A549 (cell line): ENCODE measurements around the gene MYH1. TPM values are rescaled to one million over a fixed set of nuclear protein-coding genes. Genes with fewer than 3 reads are reported as not detected.
A peak's percentile ranks its signal among the peaks of the same experiment; 100 is the strongest.

Experiments
- ATAC-seq, 2 experiments: fragments of 200-7000 bp in 1 of 2; fragments of >200 bp in 1 of 2; cut with Nextera tagmentation in 1 of 2; cut with Tn5 transposase in 1 of 2; 3 replicates each; pipeline versions ENCODE4 v1.8.0 to v1.9.1; 2018 to 2020; ENCODE audit warnings: mild to moderate bottlenecking in 1 of 2, moderate library complexity in 1 of 2
- CTCF ChIA-PET: fragments of 300-600 bp; sonication (Branson Sonifier 250); formaldehyde crosslinking; extraction: SDS; loops from one replicate; lab custom pipeline; 2021; ENCODE audit warnings: antibody characterized with exemption, inconsistent platforms; lab: Yijun Ruan, JAX
- POLR2A ChIA-PET: fragments of 350-600 bp; formaldehyde crosslinking; extraction: SDS; loops from one replicate; lab custom pipeline; 2021; ENCODE audit warnings: antibody characterized with exemption, inconsistent platforms; lab: Yijun Ruan, JAX
- DNase-seq, 2 experiments: peaks; one replicate each; pipeline versions ENCODE4 v3.0.0 to v3.0.0-alpha.2; 2011 to 2016; ENCODE audit warnings: low read depth in 1 of 2, low spot score in 1 of 2
- FAIRE-seq: peaks from 2 replicates; lab custom pipeline; 2011; peaks lifted over from hg19 to GRCh38; lab: Jason Lieb, UNC
- H3K27ac ChIP-seq, 2 experiments: fragments of >200 bp; sonication (Bioruptor Twin); formaldehyde crosslinking; 3 replicates each; pipeline ENCODE4 v1.5.1; 2016 to 2017
- H3K4me1 ChIP-seq: fragments of >200 bp; sonication (Bioruptor Twin); formaldehyde crosslinking; 3 replicates; pipeline ENCODE4 v1.6.1; 2016
- H3K4me2 ChIP-seq: fragments of >200 bp; sonication (Bioruptor Twin); formaldehyde crosslinking; 3 replicates; pipeline ENCODE4 v1.6.1; 2016
- H3K4me3 ChIP-seq: fragments of >200 bp; sonication (Bioruptor Twin); formaldehyde crosslinking; 3 replicates; pipeline ENCODE4 v1.5.1; 2016
- H3K9me3 ChIP-seq: fragments of >200 bp; sonication (Bioruptor Twin); formaldehyde crosslinking; 3 replicates; pipeline ENCODE4 v1.6.1; 2016
- ATOH8 ChIP-seq: fragments of 250-450 bp; sonication (Bioruptor Pico); IDR thresholded peaks from 2 replicates; pipeline ENCODE4 v1.5.0; 2020; ENCODE audit warnings: low read depth, mild to moderate bottlenecking, moderate library complexity
- BHLHE40 ChIP-seq: IDR thresholded peaks from 2 replicates; pipeline ENCODE4 v1.6.1; 2012; ENCODE audit warnings: low read depth, low read length, inconsistent platforms
- CBX2 ChIP-seq: fragments of 200-600 bp; sonication (generic); IDR thresholded peaks from 2 replicates; pipeline ENCODE4 v1.6.1; 2016; ENCODE audit warnings: low read depth, mild to moderate bottlenecking, borderline replicate concordance
- CBX8 ChIP-seq: fragments of 200-600 bp; sonication (generic); IDR thresholded peaks from 2 replicates; pipeline ENCODE4 v1.6.1; 2016
- CEBPB ChIP-seq, 2 experiments: fragments of >200 bp in 1 of 2; sonication (Bioruptor Twin) in 1 of 2; formaldehyde crosslinking in 1 of 2; IDR thresholded peaks; 2 replicates each; pipeline ENCODE4 v1.6.1; 2012 to 2016
- CHD2 ChIP-seq: fragments of 150-350 bp; IDR thresholded peaks from 2 replicates; pipeline ENCODE4 v1.6.1; 2014; ENCODE audit warnings: low read length; ENCODE audit not compliant: partially characterized antibody
- E2F6 ChIP-seq: IDR thresholded peaks from 2 replicates; pipeline ENCODE4 v1.6.1; 2012; ENCODE audit warnings: low read depth, borderline replicate concordance
- EHF ChIP-seq: fragments of 250-450 bp; sonication (Bioruptor Pico); IDR thresholded peaks from 2 replicates; pipeline ENCODE4 v1.5.0; 2020; ENCODE audit warnings: mild to moderate bottlenecking
- FOXS1 ChIP-seq: fragments of 250-450 bp; sonication (Bioruptor Pico); IDR thresholded peaks from 2 replicates; pipeline ENCODE4 v1.5.0; 2020; ENCODE audit warnings: mild to moderate bottlenecking, moderate library complexity
- GATA3 ChIP-seq: IDR thresholded peaks from 2 replicates; pipeline ENCODE4 v1.6.1; 2012; ENCODE audit warnings: borderline replicate concordance
- HDAC2 ChIP-seq: fragments of 200-600 bp; sonication (generic); IDR thresholded peaks from 2 replicates; pipeline ENCODE4 v1.6.1; 2016
- HMGXB4 ChIP-seq: fragments of 250-450 bp; sonication (Bioruptor Pico); IDR thresholded peaks from 2 replicates; pipeline ENCODE4 v1.5.0; 2021; ENCODE audit warnings: mild to moderate bottlenecking, moderate library complexity, borderline replicate concordance
- HOXB5 ChIP-seq: fragments of 250-450 bp; sonication (Bioruptor Pico); IDR thresholded peaks from 2 replicates; pipeline ENCODE4 v1.5.0; 2020; ENCODE audit warnings: mild to moderate bottlenecking, moderate library complexity
- JUNB ChIP-seq: fragments of >200 bp; sonication (Bioruptor Twin); formaldehyde crosslinking; IDR thresholded peaks from 2 replicates; pipeline ENCODE4 v1.6.1; 2016
- MAZ ChIP-seq: fragments of 150-350 bp; IDR thresholded peaks from 2 replicates; pipeline ENCODE4 v1.6.1; 2014; ENCODE audit warnings: antibody characterized with exemption, low read depth, low read length, borderline replicate concordance
- POLR2AphosphoS2 ChIP-seq: conservative IDR thresholded peaks from 2 replicates; pipeline ENCODE4 v1.6.1; 2012; ENCODE audit warnings: low read length, improper control_type of control experiment, inconsistent platforms
- RCOR1 ChIP-seq: fragments of 150-350 bp; IDR thresholded peaks from 2 replicates; pipeline ENCODE4 v1.6.1; 2014; ENCODE audit warnings: antibody characterized with exemption, low read length, low read depth
- USF2 ChIP-seq: fragments of 450-650 bp; IDR thresholded peaks from 2 replicates; pipeline ENCODE4 v1.6.1; 2014; ENCODE audit warnings: antibody characterized with exemption
- ZC3H11A ChIP-seq: fragments of 450-650 bp; IDR thresholded peaks from 2 replicates; pipeline ENCODE4 v1.6.1; 2014; ENCODE audit warnings: antibody characterized with exemption, mild to moderate bottlenecking
- WGBS: methylation state at CpG from one replicate; pipeline ENCODE4 v1.1.6; 2017; ENCODE audit errors: missing lambda C conversion rate; 5-methylcytosine and 5-hydroxymethylcytosine counted together
- polyA plus RNA-seq, 4 experiments: library from polyadenylated mRNA; depleted of rRNA in 3 of 4; stranded (reverse); fragments of >200 nt; fragmentation: RNase III in 1 of 4; extraction: RNeasy Plus Mini Kit Qiagen cat#74134 plus additional on column Dnase treatment in 1 of 4; gene quantifications; 2 replicates in 3 of 4; 3 replicates in 1 of 4; pipeline ENCODE4 v1.2.3, GENCODE V29; 2011 to 2017

Gene MYH1
- polyA plus RNA-seq, 2 of the 4 experiments (the other 2 are of a cell fraction), result not detected

- no peaks in the 10 kb centered on the region for H3K4me1 ChIP-seq
- DNase-seq, result no peak
- POLR2A ChIA-PET, result no interaction called here
- no peak overlapping the region for H3K4me3 ChIP-seq
- H3K4me2 ChIP-seq, result no peak overlapping the region
- FAIRE-seq, result no peak
- no peaks in the 10 kb centered on the region for H3K9me3 ChIP-seq
- TF ChIP-seq ZC3H11A, result no peak
- TF ChIP-seq E2F6, result no peak
- no peak for TF ChIP-seq EHF
- TF ChIP-seq HOXB5, result no peak
- TF ChIP-seq JUNB, result no peak
- no peak for TF ChIP-seq GATA3
- no peak for TF ChIP-seq CEBPB (IDR thresholded peaks at IDR 0.05)
- TF ChIP-seq CBX8, result no peak
- no peak for TF ChIP-seq HMGXB4 (CRISPR knock-in tag)
- TF ChIP-seq, all 56 proteins: peak for 0
- ATAC-seq, result no peak
- WGBS, result 0% methylated on average over 3 of the region's 3 CpGs
- CTCF ChIA-PET, result interaction anchor here (1.3 kb wide), 1 partner anchor 9 kb away, joined by 3 read pairs; no protein-coding TSS in a partner anchor
- no peak overlapping the region for H3K27ac ChIP-seq
Observed at GRCh38 chr17:10458701-10459100, 59.6 kb downstream of the MYH1 start.

- POLR2A ChIA-PET, result no interaction called here
- H3K9me3 ChIP-seq, result no peaks in the 10 kb centered on the region
Observed at GRCh38 chr17:10457952-10458351, 60.4 kb downstream of the MYH1 start.

GRCh38 chr17:10447026-10447931 lies 71.1 kb downstream of the MYH1 start:
- FAIRE-seq (no peak), DNase-seq (peak in 1 of 2 experiments; percentile 5), ATAC-seq (no peak)
- CTCF ChIA-PET, result interaction anchor here (1.1 to 1.6 kb wide), 3 partner anchors 12 to 168 kb away, joined by 3 read pairs; no protein-coding TSS in a partner anchor
- H3K4me3 ChIP-seq, result no peak overlapping the region
- no peak overlapping the region for H3K27ac ChIP-seq
- WGBS, result 10% methylated on average over 7 of the region's 7 CpGs
- H3K4me2 ChIP-seq, result no peak overlapping the region
- no peaks in the 10 kb centered on the region for H3K9me3 ChIP-seq
- TF ChIP-seq POLR2AphosphoS2 (no peak), JUNB (no peak), E2F6 (no peak)
- no peaks in the 10 kb centered on the region for H3K4me1 ChIP-seq
- POLR2A ChIA-PET, result no interaction called here

More at GRCh38 chr17:10457952-10458351, 60.4 kb downstream of the MYH1 start:
- TF ChIP-seq HDAC2, result no peak
- TF ChIP-seq MAZ, result no peak
- no peak for TF ChIP-seq BHLHE40
- TF ChIP-seq USF2, result no peak
- TF ChIP-seq CBX2, result no peak
- TF ChIP-seq CHD2, result no peak
- no peak for TF ChIP-seq FOXS1 (CRISPR knock-in tag)
- TF ChIP-seq ATOH8 (CRISPR knock-in tag), result no peak
- TF ChIP-seq JUNB, result no peak
- no peak for TF ChIP-seq RCOR1
- TF ChIP-seq, all 56 proteins: peak for 0
- ATAC-seq (no peak), DNase-seq (no peak), FAIRE-seq (peak; percentile 51)
- H3K4me1 ChIP-seq, result no peaks in the 10 kb centered on the region
- H3K4me2 ChIP-seq, result no peak overlapping the region
- H3K27ac ChIP-seq, result no peak overlapping the region
- 2% methylated on average over 1 of the region's 1 CpG for WGBS
- no peak overlapping the region for H3K4me3 ChIP-seq
- CTCF ChIA-PET, result no interaction called here

Other genes with a start within 250 kb of the MYH1 start
- gene MYH13, start 145.5 kb downstream of the MYH1 start, polyA plus RNA-seq (2011; rRNA removed), result not detected in 2 replicates
- gene MYH13, start 145.5 kb downstream of the MYH1 start, polyA plus RNA-seq (2017; fragmentation: RNase III; extraction: RNeasy Plus Mini Kit Qiagen cat#74134 plus additional on column Dnase treatment), result not detected in 3 replicates
- gene MYH8, start 96.6 kb downstream of the MYH1 start, polyA plus RNA-seq (2011; rRNA removed), result not detected in 2 replicates
- gene MYH8, start 96.6 kb downstream of the MYH1 start, polyA plus RNA-seq (2017; fragmentation: RNase III; extraction: RNeasy Plus Mini Kit Qiagen cat#74134 plus additional on column Dnase treatment), result not detected in 3 replicates
- gene MYH4, start 49.0 kb downstream of the MYH1 start, polyA plus RNA-seq (2011; rRNA removed), result not detected in 2 replicates
- gene MYH4, start 49.0 kb downstream of the MYH1 start, polyA plus RNA-seq (2017; fragmentation: RNase III; extraction: RNeasy Plus Mini Kit Qiagen cat#74134 plus additional on column Dnase treatment), result not detected in 3 replicates
- gene MYH2, start 31.1 kb upstream of the MYH1 start, polyA plus RNA-seq (2011; rRNA removed), result not detected in 2 replicates
- not detected in 3 replicates for gene MYH2, start 31.1 kb upstream of the MYH1 start, polyA plus RNA-seq (2017; fragmentation: RNase III; extraction: RNeasy Plus Mini Kit Qiagen cat#74134 plus additional on column Dnase treatment)
- gene MYH3, start 138.8 kb upstream of the MYH1 start, polyA plus RNA-seq (2011; rRNA removed), result 1.6 TPM in 2 replicates
- gene MYH3, start 138.8 kb upstream of the MYH1 start, polyA plus RNA-seq (2017; fragmentation: RNase III; extraction: RNeasy Plus Mini Kit Qiagen cat#74134 plus additional on column Dnase treatment), result 2.1 to 2.6 TPM (median 2.2 TPM) in 3 replicates
- 43.1 and 55.8 TPM in 2 replicates for gene SCO1, start 179.0 kb upstream of the MYH1 start, polyA plus RNA-seq (2011; rRNA removed)
- gene SCO1, start 179.0 kb upstream of the MYH1 start, polyA plus RNA-seq (2017; fragmentation: RNase III; extraction: RNeasy Plus Mini Kit Qiagen cat#74134 plus additional on column Dnase treatment), result 52.2 to 58.1 TPM (median 53.6 TPM) in 3 replicates
- gene ADPRM, start 179.1 kb upstream of the MYH1 start, polyA plus RNA-seq (2011; rRNA removed), result 24.3 and 25.2 TPM in 2 replicates
- gene ADPRM, start 179.1 kb upstream of the MYH1 start, polyA plus RNA-seq (2017; fragmentation: RNase III; extraction: RNeasy Plus Mini Kit Qiagen cat#74134 plus additional on column Dnase treatment), result 7.7 to 8.3 TPM (median 8.3 TPM) in 3 replicates
- 6.0 and 6.3 TPM in 2 replicates for gene TMEM220, start 211.5 kb upstream of the MYH1 start, polyA plus RNA-seq (2011; rRNA removed)
- 3.8 to 4.4 TPM (median 3.9 TPM) in 3 replicates for gene TMEM220, start 211.5 kb upstream of the MYH1 start, polyA plus RNA-seq (2017; fragmentation: RNase III; extraction: RNeasy Plus Mini Kit Qiagen cat#74134 plus additional on column Dnase treatment)